GM19328 (cell line): ENCODE measurements around the gene COMT.

Source experiments
- ATAC-seq: cut with Tn5 transposase; IDR thresholded peaks from one replicate; pipeline ENCODE4 v1.9.1; 2021; ENCODE audit warnings: mild to moderate bottlenecking, moderate library complexity; ENCODE audit not compliant: unreplicated experiment

COMT gene

GRCh38 chr22:19981171-19981960 lies 39.8 kb downstream of the COMT start:
- no peak for ATAC-seq

- no peak for ATAC-seq
Observed at GRCh38 chr22:19981961-19982920, 40.7 kb downstream of the COMT start.

GRCh38 chr22:19982991-19983578 lies 41.5 kb downstream of the COMT start:
- ATAC-seq = no peak

- ATAC-seq = no peak
Observed at GRCh38 chr22:19983741-19984140, 42.2 kb downstream of the COMT start.

- ATAC-seq = no peak
Observed at GRCh38 chr22:19984201-19984753, 42.7 kb downstream of the COMT start.

- ATAC-seq = no peak
Observed at GRCh38 chr22:19984851-19985811, 43.6 kb downstream of the COMT start.

- ATAC-seq = no peak
Observed at GRCh38 chr22:19986011-19986409, 44.4 kb downstream of the COMT start.

- no peak for ATAC-seq
Observed at GRCh38 chr22:19986410-19987341, 45.1 kb downstream of the COMT start.

GRCh38 chr22:19987394-19988306 lies 46.1 kb downstream of the COMT start:
- ATAC-seq = no peak

GRCh38 chr22:19988331-19988808 lies 46.8 kb downstream of the COMT start:
- ATAC-seq = no peak

- ATAC-seq = no peak
Observed at GRCh38 chr22:19988965-19989724, 47.6 kb downstream of the COMT start.

GRCh38 chr22:19989725-19990067 lies 48.1 kb downstream of the COMT start:
- no peak for ATAC-seq

GRCh38 chr22:19990188-19990587 lies 48.6 kb downstream of the COMT start:
- no peak for ATAC-seq

GRCh38 chr22:19990609-19991394 lies 49.2 kb downstream of the COMT start:
- no peak for ATAC-seq

- no peak for ATAC-seq
Observed at GRCh38 chr22:19991395-19991644, 49.7 kb downstream of the COMT start.

- no peak for ATAC-seq
Observed at GRCh38 chr22:19991645-19992451, 50.3 kb downstream of the COMT start.
